Endothelial cell of umbilical vein (primary cell): ENCODE measurements around the gene WRNIP1. TPM values are rescaled to one million over a fixed set of nuclear protein-coding genes. Genes with fewer than 3 reads are reported as not detected.

Source experiments
- BruUV-seq: library from RNA; stranded (reverse); fragments of 400-500 nt; replicated peaks from 2 replicates; lab custom pipeline; 2021; lab: Mats Ljungman, UMichigan
- CTCF ChIA-PET: fragments of 300-600, 350-600 bp; sonication (Branson Sonifier 250); formaldehyde crosslinking; loops from one replicate; lab custom pipeline; 2021; ENCODE audit warnings: antibody characterized with exemption, inconsistent platforms; lab: Charles Lee
- POLR2A ChIA-PET: fragments of 300-600, 350-600 bp; sonication (Branson Sonifier 250); formaldehyde crosslinking; loops from one replicate; lab custom pipeline; 2021; ENCODE audit warnings: antibody characterized with exemption, inconsistent platforms; lab: Charles Lee
- DNase-seq: peaks from one replicate; pipeline ENCODE4 v3.0.0-alpha.2; 2011; ENCODE audit warnings: low read depth, low spot score
- FAIRE-seq: peaks from 2 replicates; lab custom pipeline; 2011; peaks lifted over from hg19 to GRCh38; lab: Jason Lieb, UNC
- H2AFZ ChIP-seq: 2 replicates; pipeline ENCODE4 v1.6.0; 2012; ENCODE audit warnings: low read depth, low read length, control low read depth, inconsistent platforms
- H3K27ac ChIP-seq: 2 replicates; pipeline ENCODE4 v1.5.1; 2011; ENCODE audit warnings: low read depth, mild to moderate bottlenecking, control low read depth, low read length, moderate library complexity; ENCODE audit not compliant: insufficient read depth
- H3K27me3 ChIP-seq, 2 experiments: 2 replicates each; pipeline versions ENCODE4 v1.6.0 to v1.6.1; 2011; ENCODE audit warnings: low read length in 2 of 2, mixed read lengths in 1 of 2; ENCODE audit not compliant: control insufficient read depth in 2 of 2, insufficient read depth in 2 of 2
- H3K36me3 ChIP-seq, 2 experiments: 2 replicates in 1 of 2; 3 replicates in 1 of 2; pipeline ENCODE4 v1.5.1; 2011; ENCODE audit warnings: low read length in 2 of 2, mild to moderate bottlenecking in 1 of 2, moderate library complexity in 1 of 2; ENCODE audit not compliant: control insufficient read depth in 2 of 2, insufficient read depth in 2 of 2; ENCODE audit errors: extremely low read depth in 1 of 2
- H3K4me1 ChIP-seq: 3 replicates; pipeline ENCODE4 v1.5.1; 2011; ENCODE audit warnings: mild to moderate bottlenecking, low read length; ENCODE audit not compliant: control insufficient read depth, insufficient read depth; ENCODE audit errors: extremely low read depth
- H3K4me2 ChIP-seq: 2 replicates; pipeline ENCODE4 v1.6.1; 2011; ENCODE audit warnings: low read length, control low read depth, mixed read lengths; ENCODE audit not compliant: insufficient read depth
- H3K4me3 ChIP-seq, 3 experiments: fragments of 200-600 bp in 1 of 3; sonication (generic), shearing (Covaris generic) in 1 of 3; replicated peaks in 1 of 3; 2 replicates each; pipeline ENCODE4 v1.5.1; 2011 to 2016; ENCODE audit warnings: control low read depth in 3 of 3, low read length in 3 of 3, mild to moderate bottlenecking in 2 of 3, inconsistent platforms in 1 of 3, low read depth in 1 of 3, moderate library complexity in 1 of 3; ENCODE audit not compliant: insufficient read depth in 1 of 3
- H3K79me2 ChIP-seq: 2 replicates; pipeline ENCODE4 v1.6.0; 2012; ENCODE audit warnings: low read length, inconsistent platforms; ENCODE audit not compliant: control insufficient read depth, insufficient read depth
- H3K9ac ChIP-seq: replicated peaks from 2 replicates; pipeline ENCODE3; 2011; ENCODE audit warnings: low read length, control low read depth; ENCODE audit not compliant: insufficient read depth; ENCODE audit errors: extremely low read depth
- H3K9me1 ChIP-seq: replicated peaks from 3 replicates; pipeline ENCODE4 v1.6.0; 2011; ENCODE audit warnings: mild to moderate bottlenecking, low read length; ENCODE audit not compliant: control insufficient read depth, insufficient read depth; ENCODE audit errors: extremely low read depth
- H3K9me3 ChIP-seq: replicated peaks from 2 replicates; pipeline ENCODE4 v1.5.1; 2012; ENCODE audit warnings: low read length, inconsistent platforms; ENCODE audit not compliant: control insufficient read depth, insufficient read depth
- H4K20me1 ChIP-seq: replicated peaks from 2 replicates; pipeline ENCODE3; 2011; ENCODE audit warnings: mild to moderate bottlenecking, low read length; ENCODE audit not compliant: control insufficient read depth, insufficient read depth; ENCODE audit errors: extremely low read depth
- FOS ChIP-seq: IDR thresholded peaks from 2 replicates; pipeline ENCODE4 v1.6.1; 2011; ENCODE audit warnings: mild to moderate bottlenecking, low read length, moderate library complexity, borderline replicate concordance; ENCODE audit not compliant: insufficient read depth
- GATA2 ChIP-seq: IDR thresholded peaks from 2 replicates; pipeline ENCODE4 v1.7.0; 2011; ENCODE audit warnings: low read depth, mild to moderate bottlenecking, moderate library complexity, mixed read lengths, low read length; ENCODE audit not compliant: insufficient read length, insufficient read depth
- MYC ChIP-seq: IDR thresholded peaks from one replicate; pipeline ENCODE4 v1.6.1; 2011; ENCODE audit warnings: mild to moderate bottlenecking, low read depth, low read length
- dilution Hi-C: fragments of 300-500 bp; cut with MboI; formaldehyde crosslinking; loops from one replicate; pipeline ENCODE4 v1.15.0; 2019; ENCODE audit warnings: low sequenced_read_pairs; ENCODE audit not compliant: extremely low pct_ligation_motif_present
- intact Hi-C: fragments of 100-400 bp; cut with micrococcal nuclease; formaldehyde crosslinking; loops from one replicate; pipeline ENCODE4 v1.10.0; 2022
- polyA plus RNA-seq, 4 experiments: library from polyadenylated mRNA; depleted of rRNA in 3 of 4; stranded (reverse) in 3 of 4; unstranded in 1 of 4; fragments of >200 nt; gene quantifications; 2 replicates each; pipeline versions ENCODE4 v1.2.1 to v1.2.3, GENCODE V29; 2011 to 2012; ENCODE audit warnings: missing spikeins in 1 of 4
- total RNA-seq: library from RNA; stranded (reverse); gene quantifications from 2 replicates; pipeline ENCODE4 v1.2.3, GENCODE V29; 2021

Gene WRNIP1
- total and polyA plus RNA-seq, 2 donors (not counting 3 experiments of a cell fraction or from before 2014, with no cell fraction given) = 50.1 to 68.9 TPM

DNA sequence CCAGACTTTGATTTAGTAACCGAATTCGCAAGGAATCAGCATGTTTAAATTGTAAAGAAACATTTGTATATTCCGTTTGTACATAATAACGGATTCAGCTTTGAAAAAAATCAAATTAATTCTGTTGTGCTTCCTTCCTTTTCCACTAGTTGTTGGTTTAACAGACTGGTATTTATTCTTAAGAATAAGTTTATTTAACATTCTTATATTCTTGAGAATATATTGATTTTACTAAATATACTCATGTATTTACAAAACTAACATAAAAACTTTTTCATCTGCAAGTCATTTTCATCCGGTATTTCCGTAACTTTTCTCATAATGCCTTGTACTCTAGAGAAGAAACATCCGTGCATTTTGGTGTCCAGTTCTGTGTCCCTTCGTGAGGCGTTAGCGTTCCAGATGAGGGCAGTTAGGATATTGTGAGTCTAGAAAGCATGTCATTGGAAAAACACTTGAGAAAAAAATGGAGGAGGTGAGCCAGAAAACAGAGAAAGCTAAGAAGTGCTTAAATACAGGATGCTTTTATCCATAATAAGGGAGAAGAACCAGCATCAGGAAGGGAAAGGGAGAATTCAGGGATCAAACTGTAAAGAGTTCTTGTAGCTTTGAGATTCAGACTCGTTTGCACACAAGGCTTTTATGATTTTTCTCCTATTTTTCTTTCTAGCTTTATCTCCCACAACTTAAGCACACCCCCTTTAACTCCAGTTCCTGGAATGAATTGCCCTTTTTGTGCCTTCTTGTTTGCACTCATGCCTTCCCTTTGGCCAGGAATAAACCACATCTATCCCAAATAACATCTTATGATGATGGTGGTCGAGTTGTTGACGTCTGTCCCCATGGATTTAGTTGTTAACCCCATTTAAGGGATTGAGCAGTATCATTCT, 1.8 kb downstream of the WRNIP1 start:
- no peaks in the 10 kb centered on the region for H3K9me1 ChIP-seq
- POLR2A ChIA-PET = interaction anchor here (3.9 kb wide), 1 partner anchor 16 kb away, joined by 12 read pairs; no protein-coding TSS in a partner anchor
- H3K79me2 ChIP-seq = peaks cover 62% of the 10 kb centered on the region
- intact Hi-C loops (loop anchor here (1.0 to 5.0 kb wide), 3 partner anchors 16 to 1155 kb away; no protein-coding TSS in a partner anchor), dilution Hi-C loops (no loop called here)
- BruUV-seq = TSS peak; percentile 23
- peaks cover 6% of the 10 kb centered on the region for H4K20me1 ChIP-seq
- H2AFZ ChIP-seq = no peak overlapping the region
- H3K27ac ChIP-seq = peak overlapping the region; percentile 73
- peak overlapping the region; percentile 99 for H3K4me2 ChIP-seq
- no peak for TF ChIP-seq GATA2
- no peak for TF ChIP-seq FOS
- TF ChIP-seq MYC = no peak
- no peaks in the 10 kb centered on the region for H3K9me3 ChIP-seq
- DNase-seq (peak; percentile 59), FAIRE-seq (peak; percentile 8)
- H3K9ac ChIP-seq = peak overlapping the region; percentile 94
- H3K4me3 ChIP-seq = peak overlapping the region; percentile 72 to 98 (median 97)
- H3K4me1 ChIP-seq = peaks cover 45% of the 10 kb centered on the region
- no peaks in the 10 kb centered on the region for H3K27me3 ChIP-seq
- no peaks in the 10 kb centered on the region for H3K36me3 ChIP-seq
- CTCF ChIA-PET = interaction anchor here (1.0 to 6.7 kb wide), 5 partner anchors 16 to 185 kb away, joined by 5 to 54 read pairs (median 14); partner anchors contain the start of gene SERPINB1
